ENCODE results near the gene ZCRB1. TPM values are rescaled to one million over a fixed set of nuclear protein-coding genes. Genes with fewer than 3 reads are reported as not detected.

Gene ZCRB1, protein sequence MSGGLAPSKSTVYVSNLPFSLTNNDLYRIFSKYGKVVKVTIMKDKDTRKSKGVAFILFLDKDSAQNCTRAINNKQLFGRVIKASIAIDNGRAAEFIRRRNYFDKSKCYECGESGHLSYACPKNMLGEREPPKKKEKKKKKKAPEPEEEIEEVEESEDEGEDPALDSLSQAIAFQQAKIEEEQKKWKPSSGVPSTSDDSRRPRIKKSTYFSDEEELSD
- total RNA-seq (2021; fragmentation: NEBNext Ultra II Directional; extraction: Animal tissue kit (Norgen Biotek cat#: 25700)): 10 to 100 TPM; 54.0 to 71.8 (median 64.6) TPM
- long read RNA-seq, transcript ZCRB1-201 (8 exons, 1,827 nt): major isoform, 20 of 48 reads
- long read RNA-seq, partial matches to known transcripts: 27 of 48 reads
- long read RNA-seq, other reads (novel, unspliced or antisense): 1 of 48 reads

DNA sequence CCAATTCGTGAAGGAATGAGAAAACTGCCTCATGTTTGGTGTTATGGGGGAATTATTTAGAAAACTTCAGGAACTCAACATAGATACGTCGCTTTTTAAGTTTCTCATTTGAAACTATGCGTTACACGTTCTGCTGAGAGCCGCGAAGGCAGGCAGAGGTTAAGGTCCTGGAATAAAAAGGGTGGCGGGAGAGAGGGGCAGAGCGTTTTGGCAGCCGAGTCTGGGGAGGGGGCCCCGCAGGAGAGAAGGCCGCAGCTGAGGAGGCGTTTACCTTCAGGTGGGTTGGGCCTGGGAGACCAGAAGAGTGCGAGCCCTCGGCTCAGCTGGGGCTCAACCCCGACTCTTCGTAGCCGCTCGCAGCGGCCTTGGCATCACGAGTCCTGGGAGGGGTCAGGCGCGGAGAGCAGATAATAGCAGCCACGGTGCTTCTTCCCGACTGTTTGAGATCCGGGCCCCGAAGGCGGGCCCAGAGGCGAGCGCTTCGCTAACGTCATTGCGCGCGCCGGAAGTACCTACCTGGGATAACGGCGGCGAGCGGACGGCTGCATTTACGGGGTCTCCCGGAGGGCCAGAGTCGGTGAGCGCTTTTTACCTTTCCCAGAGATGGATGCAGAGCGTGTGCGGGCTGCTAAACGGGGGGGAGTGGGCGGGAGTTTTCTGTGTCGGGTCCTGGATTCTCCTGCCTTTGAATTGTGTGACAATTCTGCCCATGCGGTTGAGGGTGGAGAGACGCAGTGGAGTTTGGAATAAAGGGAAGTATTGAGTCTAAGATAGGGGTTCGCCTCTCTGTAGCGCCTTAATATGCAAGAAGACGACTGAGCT lies at the start of gene ZCRB1, which contains the start of gene PPHLN1:
TSS of gene ZCRB1 (minus strand) at position 442 of the 822 bp plus-strand sequence. CDS start 1,992 bp downstream, outside the sequence.
TSS of gene PPHLN1 (plus strand) at position 515 of the 822 bp plus-strand sequence. CDS start 9,736 bp downstream, outside the sequence.
- no peaks in the 10 kb centered on the region for H3K27me3 Mint-ChIP-seq (ENCODE audit: insufficient read depth)
- H3K27ac Mint-ChIP-seq: peak within 1 kb of the TSS; percentile 96
- peak; percentile 68 for DNase-seq
- TF ChIP-seq, protein P1, sequence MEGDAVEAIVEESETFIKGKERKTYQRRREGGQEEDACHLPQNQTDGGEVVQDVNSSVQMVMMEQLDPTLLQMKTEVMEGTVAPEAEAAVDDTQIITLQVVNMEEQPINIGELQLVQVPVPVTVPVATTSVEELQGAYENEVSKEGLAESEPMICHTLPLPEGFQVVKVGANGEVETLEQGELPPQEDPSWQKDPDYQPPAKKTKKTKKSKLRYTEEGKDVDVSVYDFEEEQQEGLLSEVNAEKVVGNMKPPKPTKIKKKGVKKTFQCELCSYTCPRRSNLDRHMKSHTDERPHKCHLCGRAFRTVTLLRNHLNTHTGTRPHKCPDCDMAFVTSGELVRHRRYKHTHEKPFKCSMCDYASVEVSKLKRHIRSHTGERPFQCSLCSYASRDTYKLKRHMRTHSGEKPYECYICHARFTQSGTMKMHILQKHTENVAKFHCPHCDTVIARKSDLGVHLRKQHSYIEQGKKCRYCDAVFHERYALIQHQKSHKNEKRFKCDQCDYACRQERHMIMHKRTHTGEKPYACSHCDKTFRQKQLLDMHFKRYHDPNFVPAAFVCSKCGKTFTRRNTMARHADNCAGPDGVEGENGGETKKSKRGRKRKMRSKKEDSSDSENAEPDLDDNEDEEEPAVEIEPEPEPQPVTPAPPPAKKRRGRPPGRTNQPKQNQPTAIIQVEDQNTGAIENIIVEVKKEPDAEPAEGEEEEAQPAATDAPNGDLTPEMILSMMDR (IDR thresholded peaks at IDR 0.05): no peak
- H3K9me3 Mint-ChIP-seq: no peaks in the 10 kb centered on the region
- H3K4me1 Mint-ChIP-seq (ENCODE audit: low read depth): peaks cover 28% of the 10 kb centered on the region
- H3K36me3 Mint-ChIP-seq (ENCODE audit: low read depth): peaks cover 10% of the 10 kb centered on the region
- H3K4me3 Mint-ChIP-seq: peak within 1 kb of the TSS; percentile 98

DNA sequence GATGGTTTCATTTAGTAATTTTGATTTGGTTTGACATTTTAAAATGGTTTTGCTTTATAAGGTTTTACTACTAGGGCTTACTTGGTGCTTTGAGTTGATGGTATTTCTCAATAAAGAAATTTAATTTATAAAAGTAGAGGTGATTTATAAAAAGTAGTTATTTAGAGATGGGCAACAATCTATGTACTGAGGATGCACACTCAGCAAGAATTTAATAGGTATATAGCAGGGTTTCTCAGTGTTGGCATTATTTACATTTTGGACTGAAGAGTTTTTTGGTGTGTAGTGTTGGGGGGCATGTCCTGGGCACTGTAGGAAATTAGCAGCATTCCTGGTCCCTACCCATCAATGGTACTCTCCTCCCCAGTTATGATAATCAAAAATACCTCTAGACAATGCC lies 47.8 kb upstream of the ZCRB1 start:
- TF ChIP-seq, protein P1 (IDR thresholded peaks at IDR 0.05): no peak
- Mint-ChIP-seq H3K4me3 (no peak overlapping the region), H3K27ac (no peak overlapping the region), H3K36me3 (ENCODE audit: low read depth) (peaks cover 5% of the 10 kb centered on the region; the same call in 1 of the 2 replicates), H3K9me3 (no peaks in the 10 kb centered on the region), H3K4me1 (ENCODE audit: low read depth) (no peaks in the 10 kb centered on the region), H3K27me3 (ENCODE audit: insufficient read depth) (no peaks in the 10 kb centered on the region; the same call in 1 of the 2 replicates)
- DNase-seq: no peak

DNA sequence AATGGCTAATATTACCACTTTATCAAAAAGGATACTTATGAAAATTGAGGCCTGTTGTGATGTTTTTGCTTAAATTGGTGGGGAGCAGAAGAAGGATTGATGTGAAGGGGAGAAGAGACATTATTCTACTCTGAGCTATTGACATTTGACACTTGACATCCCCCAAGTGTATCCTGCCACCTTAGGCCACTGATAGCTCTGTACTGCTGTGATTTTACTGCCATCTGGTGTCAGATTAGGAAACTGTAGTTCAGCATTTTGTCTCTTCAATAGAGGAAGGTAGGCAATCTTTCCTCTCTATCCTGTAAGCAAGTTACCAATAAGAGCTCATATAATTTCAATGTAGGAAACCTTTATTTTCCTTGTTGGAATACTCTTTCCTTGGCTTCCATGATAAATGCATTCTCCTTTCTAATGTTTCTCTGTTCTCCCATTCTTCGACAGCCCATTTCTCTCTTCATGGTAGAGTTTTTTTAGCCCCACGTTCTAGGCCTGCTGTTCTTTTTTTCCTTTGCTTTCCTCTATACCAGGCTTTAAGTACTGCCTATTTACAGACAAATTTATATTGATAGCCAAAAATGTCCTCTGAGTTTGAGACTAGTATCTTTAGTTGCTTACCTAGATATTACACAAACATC lies 46.4 kb upstream of the ZCRB1 start:
- Mint-ChIP-seq H3K27ac (no peak overlapping the region), H3K4me3 (no peak overlapping the region), H3K36me3 (ENCODE audit: low read depth) (peaks cover 5% of the 10 kb centered on the region; the same call in 1 of the 2 replicates), H3K27me3 (ENCODE audit: insufficient read depth) (no peaks in the 10 kb centered on the region; the same call in 1 of the 2 replicates), H3K9me3 (no peaks in the 10 kb centered on the region), H3K4me1 (ENCODE audit: low read depth) (no peaks in the 10 kb centered on the region)
- peak; percentile 43 for DNase-seq
- TF ChIP-seq, protein P1 (IDR thresholded peaks at IDR 0.05): peak; percentile 86

DNA sequence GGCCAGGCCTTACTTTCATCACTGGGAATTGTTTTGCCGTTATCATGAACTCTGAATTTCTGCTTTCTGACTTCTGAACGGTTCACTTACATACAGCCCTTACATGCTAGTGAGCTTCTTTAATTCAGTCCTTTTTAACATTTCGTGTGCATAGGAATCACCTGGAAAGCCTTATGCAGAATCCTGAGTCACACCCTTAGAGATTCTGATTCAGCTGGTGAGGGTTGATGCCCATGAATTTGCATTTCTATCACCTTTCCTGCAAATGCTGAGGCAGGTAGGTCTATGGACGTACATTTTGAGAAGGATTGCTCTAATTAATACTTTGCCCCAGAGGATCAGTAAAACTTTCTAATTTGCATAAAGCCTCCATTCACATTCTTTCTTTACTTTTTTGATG lies 44.1 kb upstream of the ZCRB1 start:
- Mint-ChIP-seq H3K4me1 (ENCODE audit: low read depth) (no peaks in the 10 kb centered on the region), H3K27ac (no peak overlapping the region), H3K4me3 (no peak overlapping the region), H3K27me3 (ENCODE audit: insufficient read depth) (no peaks in the 10 kb centered on the region), H3K9me3 (no peaks in the 10 kb centered on the region), H3K36me3 (ENCODE audit: low read depth) (no peaks in the 10 kb centered on the region)
- TF ChIP-seq, protein P1 (IDR thresholded peaks at IDR 0.05): no peak
- DNase-seq: no peak

DNA sequence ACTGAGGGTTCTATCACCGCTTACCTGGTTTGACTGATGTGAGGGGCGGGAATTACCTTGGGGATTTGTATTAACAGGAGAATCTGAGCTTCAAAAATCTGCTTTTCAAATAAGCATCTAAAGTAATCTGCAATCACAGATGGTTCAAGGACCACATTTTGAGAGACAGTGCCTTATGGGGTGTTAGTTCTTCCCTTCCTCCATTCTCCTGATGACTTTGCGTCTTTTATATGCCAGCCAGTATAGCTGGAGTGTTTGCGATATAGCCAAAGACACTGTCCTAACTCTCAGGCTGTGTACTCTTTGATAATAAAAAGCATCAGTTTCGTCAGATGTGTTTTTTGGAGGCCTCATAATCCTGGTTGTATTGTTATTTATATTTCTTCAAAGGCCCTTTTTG lies 39.6 kb upstream of the ZCRB1 start:
- H3K36me3 Mint-ChIP-seq (ENCODE audit: low read depth): peaks cover 17% of the 10 kb centered on the region; the same call in 1 of the 2 replicates

More for the DNA sequence above, 39.6 kb upstream of the ZCRB1 start:
- TF ChIP-seq, protein P1 (IDR thresholded peaks at IDR 0.05): no peak
- Mint-ChIP-seq H3K9me3 (no peaks in the 10 kb centered on the region), H3K27me3 (ENCODE audit: insufficient read depth) (no peaks in the 10 kb centered on the region), H3K27ac (no peak overlapping the region), H3K4me1 (ENCODE audit: low read depth) (peaks cover 18% of the 10 kb centered on the region), H3K4me3 (no peak overlapping the region)
- no peak for DNase-seq
